Stimulated activated CD8-positive, alpha-beta memory T cell treated with anti-CD3 and anti-CD28 coated beads, Interleukin-7, amount 100 ng/mL, for 24 hours (primary cell): Measurements from ENCODE around the gene FAM120A.
"Not testable (repeated sequence)": the region's sequence is repeated elsewhere in the genome, so short reads cannot be mapped to it uniquely, and the experiment has no call there.

Source experiments
- DNase-seq: peaks from one replicate; pipeline ENCODE4 v3.0.0-alpha.2; 2020; ENCODE audit warnings: low read depth

FAM120A gene

DNA sequence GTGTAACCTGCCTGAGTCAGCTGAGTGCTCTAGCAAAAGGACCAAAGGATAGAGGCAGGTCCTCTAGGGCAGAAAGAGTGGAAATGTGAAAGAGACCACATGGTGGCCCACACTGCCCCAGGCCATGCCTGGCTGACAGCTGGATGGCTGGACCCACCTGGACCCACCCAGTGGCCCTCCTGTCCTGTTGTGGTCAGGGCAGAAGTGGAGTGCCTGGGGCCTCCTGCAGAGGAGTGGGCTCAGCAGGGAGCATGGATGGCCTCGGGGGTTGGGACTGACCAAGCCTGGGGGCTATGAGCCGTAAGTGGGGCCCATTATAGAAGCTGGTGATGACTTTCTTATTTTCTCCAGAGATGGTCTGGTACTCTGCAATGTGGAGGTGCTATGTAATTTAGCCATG, 57.6 kb downstream of the FAM120A start:
- no peak for DNase-seq

DNA sequence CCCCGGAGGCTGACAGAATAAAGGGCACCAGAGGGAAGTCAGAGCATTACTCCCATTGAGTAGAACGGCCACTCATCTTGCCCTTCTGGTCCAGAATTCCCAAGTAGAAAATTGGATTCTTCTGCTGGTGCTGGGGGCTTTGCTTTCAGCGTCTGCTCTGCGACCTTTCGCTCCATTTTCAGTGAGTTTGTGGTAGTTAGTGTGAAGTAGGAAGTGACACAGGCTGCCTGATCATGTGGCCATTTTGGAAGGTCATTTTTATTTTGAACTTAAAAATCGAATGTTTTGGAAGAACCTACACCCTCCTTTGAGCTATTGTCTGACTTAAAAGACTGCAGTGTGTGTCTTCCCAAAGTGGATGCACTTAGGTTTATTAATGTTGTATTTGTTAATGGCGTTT, 58.6 kb downstream of the FAM120A start:
- no peak for DNase-seq

DNA sequence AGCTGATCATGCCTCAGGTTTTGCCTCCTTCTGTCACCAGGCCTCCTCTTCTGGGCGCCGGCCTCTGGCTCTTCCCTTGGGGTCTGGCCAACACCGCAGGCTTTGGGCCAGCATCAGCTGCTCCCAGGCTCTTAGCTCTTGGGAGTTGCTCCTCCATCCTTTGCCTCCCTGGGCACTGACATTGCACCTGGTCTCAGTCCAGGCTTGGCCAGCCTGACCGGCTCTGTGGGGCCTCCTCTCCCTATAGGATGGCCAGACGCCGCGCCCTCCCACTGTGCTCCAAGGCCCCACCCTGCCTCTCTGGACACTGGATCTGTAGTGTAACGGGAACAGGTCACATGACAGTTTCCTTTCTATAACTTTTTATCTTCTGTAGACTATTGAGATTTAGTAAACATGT, 59.7 kb downstream of the FAM120A start:
- DNase-seq = not testable (repeated sequence)

DNA sequence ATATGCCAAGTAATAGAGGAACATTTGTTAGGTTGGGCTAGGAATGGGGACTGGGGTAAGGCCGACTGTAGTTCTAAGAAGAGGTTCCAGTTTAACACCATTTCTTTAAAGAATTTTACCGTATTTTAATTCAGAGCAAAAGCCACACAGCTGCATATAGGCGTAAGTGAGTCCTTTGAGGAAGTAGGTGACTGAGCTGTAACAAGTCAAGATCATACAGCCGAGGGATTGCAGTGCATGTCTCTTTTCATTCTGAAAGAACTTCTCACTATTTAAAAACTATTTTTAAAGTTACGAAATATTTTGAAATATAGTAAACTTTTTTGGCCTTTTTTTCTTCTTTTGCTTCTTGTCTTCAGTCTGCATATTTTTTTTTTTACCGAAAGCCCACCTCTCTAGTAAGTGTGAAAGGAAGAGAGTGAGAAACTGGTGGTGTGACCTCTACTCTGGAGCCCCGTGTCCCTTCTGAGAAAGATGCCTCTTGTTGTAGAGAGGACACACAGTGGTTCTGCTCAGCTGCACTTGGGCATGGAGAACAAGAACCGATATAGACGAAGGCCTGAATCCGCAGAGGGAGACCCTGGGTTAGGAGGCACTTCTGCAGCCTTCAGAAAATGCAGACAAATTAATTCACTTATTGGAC, 60.8 kb downstream of the FAM120A start:
- not testable (repeated sequence) for DNase-seq

DNA sequence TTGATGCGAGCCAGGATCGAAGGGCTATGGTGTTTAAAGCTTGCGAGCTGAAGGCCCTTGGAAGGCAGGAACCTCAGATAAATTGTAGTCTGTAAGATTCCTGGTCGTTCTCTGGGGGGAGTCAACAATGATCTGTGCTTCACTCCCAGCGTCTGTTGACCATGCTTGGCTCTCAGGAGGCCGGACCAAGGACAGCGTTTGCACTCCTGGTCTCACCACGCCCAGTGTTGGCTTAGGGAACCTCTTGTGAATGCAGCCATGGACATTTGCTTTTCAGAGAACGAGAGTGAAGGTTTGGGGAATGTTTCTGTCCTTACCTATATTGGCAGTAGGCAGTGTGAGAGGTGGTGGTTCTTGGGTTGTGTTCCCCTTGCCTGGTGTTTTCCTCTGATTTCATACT, 62.1 kb downstream of the FAM120A start:
- no peak for DNase-seq

DNA sequence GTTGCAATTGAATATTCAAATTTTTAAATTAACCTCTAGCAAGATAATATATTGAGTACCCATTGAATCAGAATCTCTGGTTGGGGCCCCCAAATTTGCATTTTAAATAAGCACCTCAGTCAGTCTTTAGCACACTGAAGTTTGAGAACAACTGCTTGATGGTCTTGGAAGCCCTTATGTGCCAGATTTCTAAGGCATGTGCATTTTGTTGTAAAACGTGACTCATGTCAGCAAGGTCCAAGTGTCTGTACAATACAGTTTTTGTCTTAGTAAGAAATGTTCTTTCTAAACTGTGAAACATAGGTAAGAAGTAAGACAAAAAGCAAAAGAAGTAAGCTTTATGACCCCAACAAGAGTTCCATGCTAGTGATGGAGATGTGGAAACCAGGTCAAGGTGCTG, 65.8 kb downstream of the FAM120A start:
- no peak for DNase-seq

DNA sequence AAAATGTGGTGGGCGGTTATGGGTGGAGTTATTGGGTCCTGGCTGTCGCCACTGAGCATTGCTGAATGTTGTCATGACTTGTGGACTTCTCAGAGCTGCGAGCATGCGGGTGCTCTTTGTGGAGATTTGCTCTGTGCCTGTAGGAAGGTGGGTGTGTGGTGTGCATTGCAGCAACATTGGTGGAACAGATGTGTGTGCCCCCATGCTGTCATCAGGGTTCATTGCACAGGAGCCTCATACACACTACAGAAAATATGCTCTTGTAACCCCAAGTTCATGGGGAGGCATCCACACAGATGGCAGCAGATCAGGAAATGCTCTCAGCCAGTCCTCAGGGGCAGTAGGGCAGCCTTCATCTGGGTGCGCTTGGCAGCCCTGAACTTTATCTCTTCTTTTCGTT, 69.0 kb downstream of the FAM120A start:
- no peak for DNase-seq

DNA sequence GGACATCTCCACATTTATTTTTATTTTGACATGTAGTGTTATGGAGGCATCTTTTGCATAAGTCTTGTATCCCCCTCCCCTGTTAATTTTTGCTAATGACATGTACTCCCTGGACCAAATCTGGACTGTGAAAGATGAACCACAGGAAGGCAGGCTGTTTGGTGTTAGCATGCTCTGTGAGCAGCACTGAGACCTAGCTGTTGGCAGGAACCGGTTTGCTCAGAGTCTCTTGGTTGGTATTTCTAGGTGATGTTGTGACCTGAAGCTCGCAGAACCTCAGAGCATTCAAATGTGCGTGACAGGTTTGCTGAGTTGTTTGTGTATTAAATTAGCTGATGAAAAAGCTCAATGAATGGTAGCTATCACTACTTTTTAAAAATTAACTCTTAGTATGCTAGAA, 71.3 kb downstream of the FAM120A start:
- no peak for DNase-seq

DNA sequence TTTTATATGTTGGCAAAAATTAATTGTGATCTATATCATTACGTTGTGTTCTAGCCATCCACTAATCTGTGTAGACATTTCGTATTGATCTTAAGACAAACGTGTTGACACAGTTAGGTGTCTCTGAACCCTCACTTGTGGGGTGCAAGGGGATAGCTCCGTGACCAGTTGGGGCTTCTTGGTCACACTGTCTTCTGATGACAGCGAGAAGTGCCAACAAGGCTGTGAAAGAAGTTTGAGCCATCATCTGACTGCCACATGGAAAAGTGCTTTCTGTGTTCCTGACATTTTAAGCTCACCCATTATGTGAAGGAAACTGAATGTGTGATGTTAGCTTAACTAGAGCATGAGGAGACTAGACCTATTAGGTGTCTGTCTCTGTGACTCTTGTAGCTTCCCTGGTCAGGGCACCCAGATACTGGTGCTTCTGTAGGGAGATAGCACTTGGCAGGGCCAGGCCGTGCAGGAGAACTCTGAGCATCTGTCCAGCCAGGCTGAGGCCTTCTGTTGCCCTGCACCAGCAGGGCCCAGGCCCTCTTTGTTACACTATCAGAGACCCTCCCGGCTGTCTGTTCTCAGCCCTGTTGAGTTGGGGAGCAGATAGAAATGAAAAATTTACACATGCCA, 72.1 kb downstream of the FAM120A start:
- DNase-seq = no peak

DNA sequence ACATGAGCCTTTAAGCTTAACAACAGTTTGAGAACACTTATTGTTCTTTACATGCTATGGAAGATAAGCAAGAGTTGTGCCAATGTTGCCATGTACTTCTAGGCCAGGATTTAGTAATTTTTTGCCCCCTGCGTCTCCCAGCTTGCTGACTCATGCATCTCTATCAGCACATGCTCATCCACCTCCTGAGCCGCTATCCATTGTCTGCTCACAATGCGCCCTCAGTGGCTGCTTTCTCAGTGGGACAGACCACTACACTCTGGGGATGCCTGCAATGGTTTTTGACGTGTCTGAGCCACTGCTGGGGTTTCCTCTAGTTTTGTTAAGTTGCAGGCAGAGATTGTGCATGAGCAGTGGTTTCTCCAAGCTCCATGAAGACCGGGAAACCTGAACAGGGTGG, 74.0 kb downstream of the FAM120A start:
- no peak for DNase-seq

DNA sequence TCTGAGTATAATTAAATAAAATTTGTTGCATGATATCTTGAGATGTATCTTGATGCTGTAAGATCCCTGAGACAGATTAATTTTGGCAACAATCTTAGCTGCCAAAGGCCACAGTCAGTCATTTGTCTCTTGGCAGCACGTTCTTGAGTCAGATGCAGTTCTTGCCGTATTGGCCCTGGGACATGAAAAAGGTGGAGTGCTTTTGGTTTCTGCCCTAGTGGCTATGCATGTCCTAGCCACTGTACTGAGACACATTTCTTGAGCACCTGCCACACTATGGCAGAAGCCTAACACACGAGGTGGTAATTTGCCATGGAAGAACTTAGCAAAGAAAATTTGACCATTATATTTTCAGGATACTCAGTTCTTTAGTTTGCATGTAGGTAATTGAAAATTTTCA, 79.9 kb downstream of the FAM120A start:
- DNase-seq = no peak

DNA sequence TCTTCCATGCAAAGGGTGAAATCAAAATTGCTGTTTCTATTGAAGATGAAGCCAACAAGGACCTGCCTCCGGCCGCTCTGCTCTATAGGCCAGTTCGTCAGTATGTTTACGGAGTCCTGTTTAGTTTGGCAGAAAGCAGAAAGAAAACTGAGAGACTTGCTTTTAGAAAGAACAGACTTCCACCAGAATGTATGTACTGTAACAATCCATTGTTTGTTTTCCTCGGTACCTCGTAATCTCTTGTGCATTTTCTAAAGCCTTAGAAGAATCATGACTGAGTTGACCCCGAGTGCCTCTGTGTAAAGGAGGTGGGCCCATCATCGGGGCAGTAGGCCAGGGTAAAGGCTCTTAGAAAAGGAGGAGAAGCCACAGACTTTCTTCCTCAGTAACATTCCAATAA, 80.7 kb downstream of the FAM120A start:
- no peak for DNase-seq

DNA sequence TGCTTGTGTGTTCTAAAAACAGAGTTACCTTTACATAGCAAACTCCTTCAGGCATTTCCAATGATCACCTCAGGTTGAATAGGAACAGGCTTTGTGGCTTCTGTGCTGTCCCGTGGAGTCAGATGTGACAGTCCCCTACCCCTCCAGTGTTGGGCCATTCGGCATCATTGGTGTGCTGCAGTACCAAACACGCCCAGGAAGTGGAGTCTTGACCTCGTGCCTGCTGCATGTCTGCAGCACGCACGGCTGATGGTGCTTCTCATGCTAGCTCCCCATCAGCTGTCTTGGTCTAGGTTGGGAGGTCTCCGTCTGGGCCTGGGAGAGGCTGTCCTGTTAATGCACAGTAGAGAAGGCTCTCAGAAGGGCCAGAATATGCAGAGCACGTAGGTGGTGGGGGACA, 82.4 kb downstream of the FAM120A start:
- no peak for DNase-seq

DNA sequence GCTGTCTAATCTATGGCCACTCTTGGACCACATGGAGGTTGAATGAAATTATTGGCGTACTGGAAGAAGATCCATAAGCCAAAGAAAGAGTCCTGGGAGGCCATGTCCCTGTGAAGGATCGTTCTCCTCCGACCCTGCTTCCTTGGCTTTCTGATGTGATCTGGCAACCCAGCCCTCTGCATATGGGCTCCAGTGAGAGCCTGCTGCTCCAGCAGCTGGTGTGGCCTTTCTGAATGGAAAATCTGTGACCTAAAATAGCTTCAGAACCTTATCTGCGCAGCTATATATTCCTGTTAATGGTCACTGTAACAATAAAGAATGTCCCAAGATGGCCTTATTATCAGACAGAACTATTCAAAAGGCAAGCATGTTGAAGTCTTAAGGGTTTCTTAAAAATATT, 84.7 kb downstream of the FAM120A start:
- no peak for DNase-seq

DNA sequence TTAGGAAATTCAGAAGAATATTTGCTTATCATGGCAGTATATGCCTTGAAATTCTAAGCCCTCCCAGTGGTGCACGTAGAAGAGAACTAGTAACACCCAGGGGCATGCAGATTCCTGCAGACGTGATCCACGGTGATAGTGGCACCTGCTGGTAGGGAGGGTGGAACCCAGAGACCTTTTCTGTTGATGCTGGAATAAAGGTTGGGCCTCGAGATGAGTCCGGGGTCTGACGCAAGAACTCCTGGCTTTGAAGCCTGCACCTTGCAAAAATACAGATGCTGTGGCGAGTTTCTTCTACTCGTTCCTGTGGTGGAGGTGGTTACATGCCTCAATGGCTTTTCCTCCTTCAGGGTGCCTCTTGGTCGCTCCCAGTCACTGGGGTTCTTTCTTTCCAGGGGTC, 85.4 kb downstream of the FAM120A start:
- no peak for DNase-seq

DNA sequence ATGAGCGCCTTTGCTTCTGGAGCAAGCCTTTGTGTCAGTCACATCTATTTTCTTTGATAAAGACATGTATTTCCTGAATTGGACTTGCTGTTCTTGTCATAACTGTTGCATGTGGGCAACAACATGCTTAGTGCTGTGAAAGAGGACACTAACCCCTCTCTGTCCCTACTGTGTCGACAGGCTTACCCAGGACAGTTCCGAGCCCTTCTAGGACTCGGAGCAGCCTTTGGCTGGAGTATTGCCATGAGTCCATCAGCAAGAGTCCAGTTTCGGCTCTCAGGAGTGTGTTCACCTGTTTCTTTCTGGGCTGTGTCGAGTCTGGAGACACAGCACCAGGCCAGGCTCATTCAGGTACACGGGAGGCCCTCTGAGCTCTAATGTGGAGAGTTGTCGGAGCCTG, 88.8 kb downstream of the FAM120A start:
- DNase-seq = no peak

DNA sequence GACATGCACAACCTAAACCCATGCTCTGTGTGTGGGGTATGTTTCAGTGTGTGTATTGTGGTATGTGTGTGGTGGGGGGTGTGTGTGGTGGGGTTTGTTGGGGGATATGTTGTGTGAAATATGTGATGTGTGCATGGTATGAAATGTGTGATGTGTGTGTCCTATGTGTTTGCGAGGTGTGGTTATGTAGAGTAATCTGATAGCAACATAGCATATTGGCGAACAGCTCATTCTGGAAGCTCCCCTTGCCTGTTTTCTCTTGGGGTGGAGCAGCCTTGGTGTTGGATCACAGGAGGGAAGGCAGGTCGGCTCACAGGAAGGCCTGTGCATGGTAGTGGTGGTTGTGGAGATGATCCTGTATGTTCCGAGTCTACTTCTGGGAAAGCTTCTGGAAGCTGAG, 89.5 kb downstream of the FAM120A start:
- DNase-seq = no peak

DNA sequence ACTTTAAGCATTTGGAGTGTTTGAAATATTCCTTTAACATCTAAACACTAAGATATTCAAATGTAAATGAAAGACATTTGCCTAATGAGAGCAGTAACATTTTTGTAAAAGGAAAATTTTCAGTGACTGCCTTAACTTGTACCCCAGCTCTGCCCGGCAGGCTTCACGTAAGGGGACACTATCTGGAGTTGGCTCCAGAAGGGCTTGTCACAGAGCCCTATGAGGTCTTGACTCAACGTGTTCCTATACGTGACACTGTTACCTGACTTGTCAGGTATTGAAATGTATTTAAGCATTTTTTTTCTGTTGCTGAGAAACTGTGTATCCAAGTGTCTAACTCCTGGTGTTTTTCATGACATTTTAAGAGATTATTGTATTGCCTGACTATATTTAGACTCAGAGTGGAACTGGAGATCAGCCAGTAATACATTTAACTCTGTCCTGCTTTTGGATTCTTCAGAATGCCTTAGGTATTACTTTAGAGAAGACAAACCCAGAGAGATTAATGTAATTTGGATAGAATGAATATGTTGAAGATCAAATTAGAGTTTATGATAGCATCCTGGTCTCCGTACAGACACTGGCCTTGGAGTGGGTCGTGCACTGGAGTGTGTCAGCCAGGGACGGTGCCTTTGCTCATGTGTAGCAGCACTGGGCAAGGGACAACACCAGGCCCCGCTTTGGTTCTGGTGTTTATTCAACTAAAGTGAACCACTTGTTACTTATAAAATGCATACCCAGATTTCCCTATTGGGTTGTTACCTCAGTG, 90.3 kb downstream of the FAM120A start:
- no peak for DNase-seq

DNA sequence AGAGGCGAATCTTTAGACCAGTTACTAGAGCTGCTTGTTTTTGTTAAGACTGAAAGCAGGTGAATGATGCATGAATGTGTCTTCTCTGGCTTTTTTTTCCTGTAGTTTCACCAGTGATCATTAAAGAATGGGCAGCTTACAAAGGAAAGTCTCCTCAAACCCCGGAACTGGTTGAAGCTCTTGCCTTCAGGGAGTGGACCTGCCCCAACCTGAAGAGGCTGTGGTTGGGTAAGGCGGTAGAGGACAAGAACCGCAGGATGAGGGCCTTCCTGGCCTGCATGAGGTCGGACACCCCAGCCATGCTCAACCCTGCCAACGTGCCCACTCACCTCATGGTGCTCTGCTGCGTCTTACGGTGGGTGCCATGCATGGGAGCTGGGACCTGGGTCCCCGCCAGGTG, 91.6 kb downstream of the FAM120A start:
- no peak for DNase-seq

DNA sequence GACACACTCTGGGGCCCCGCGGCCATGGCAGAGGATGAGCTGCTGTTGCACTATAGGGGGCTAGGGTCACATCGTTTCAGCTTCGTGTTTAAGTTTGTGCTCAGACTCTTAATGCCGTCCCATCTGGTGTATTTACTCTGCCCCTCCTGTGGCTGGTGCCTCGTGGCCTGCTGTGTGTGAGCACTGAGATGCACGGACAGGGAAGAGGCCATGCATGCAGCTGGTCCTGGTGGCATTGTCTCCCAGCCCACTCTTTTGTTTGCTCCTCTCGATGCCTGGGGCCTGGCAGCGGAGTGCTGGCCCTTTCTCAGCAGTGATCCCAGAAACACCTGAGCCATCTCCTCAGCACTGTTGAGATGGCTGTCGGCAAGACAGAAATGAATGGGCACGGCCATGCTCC, 94.9 kb downstream of the FAM120A start:
- no peak for DNase-seq

DNA sequence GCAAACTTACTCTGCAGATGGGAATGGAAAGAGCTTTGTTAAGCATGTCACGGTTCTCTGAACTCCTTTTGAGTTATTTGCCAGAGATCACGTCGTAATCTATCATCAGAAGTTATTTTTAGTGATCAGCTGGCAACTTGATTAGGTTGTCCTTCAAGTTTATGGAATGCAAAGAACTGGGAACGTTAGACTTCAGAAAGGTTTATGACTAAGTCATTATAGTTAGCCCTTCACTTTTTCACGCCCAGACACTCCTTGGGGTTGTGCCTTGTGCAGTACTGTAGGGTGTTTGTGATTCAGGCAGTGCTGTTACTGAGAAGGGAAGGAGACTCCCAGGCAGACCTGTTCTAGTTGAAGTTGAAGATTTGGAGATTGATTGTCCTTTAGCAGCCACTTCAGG, 98.1 kb downstream of the FAM120A start:
- no peak for DNase-seq

DNA sequence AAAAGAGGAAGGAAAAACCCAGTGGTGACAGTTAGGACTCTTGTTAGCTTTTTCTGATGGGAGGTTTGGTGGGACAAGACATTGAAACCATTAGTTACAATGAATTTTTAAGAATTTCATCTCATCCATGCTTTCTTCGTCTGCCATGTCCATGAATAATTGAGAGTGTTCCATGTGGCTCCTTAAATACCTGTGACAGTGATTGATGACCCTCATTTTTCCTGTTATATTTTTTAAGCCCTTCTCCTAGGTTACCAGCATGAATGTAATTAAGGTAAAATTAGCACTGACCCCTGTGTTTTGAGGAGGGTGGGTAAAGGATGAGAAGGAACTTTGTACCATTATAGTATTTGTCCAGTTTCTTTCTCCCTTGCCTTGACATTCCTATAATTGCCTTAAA, 101.4 kb downstream of the FAM120A start:
- DNase-seq = no peak

DNA sequence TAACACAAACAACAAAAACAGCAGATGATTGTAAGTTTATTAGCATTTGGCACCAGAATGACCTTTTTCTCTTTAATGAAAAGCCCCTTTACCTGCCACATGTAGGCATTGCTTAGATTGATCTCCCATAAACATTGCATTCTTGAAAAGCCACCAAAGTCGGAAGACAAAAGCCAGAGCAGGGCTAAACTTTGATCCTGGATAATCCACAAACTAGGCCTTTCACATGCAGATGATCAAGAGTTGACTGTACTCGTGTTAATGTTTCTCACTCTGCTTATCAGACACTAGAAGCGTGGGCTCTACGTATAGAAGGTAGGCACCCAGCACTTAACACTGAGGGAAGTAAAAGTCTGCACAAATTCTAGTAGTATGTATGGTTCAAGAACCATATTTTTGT, 103.9 kb downstream of the FAM120A start:
- DNase-seq = no peak
